Loucy (cell line): ENCODE results near the gene NLRC3.
"Not testable (repeated sequence)": the region's sequence is repeated elsewhere in the genome, so short reads cannot be mapped to it uniquely, and the experiment has no call there.

ENCODE experiments used
- CTCF ChIP-seq: fragments of 200-600 bp; sonication (generic); conservative IDR thresholded peaks from 2 replicates; pipeline ENCODE4 v1.5.1; 2014; ENCODE audit warnings: mild to moderate bottlenecking, antibody characterized with exemption, low read length
- EZH2phosphoT487 ChIP-seq: fragments of 200-600 bp; IDR thresholded peaks from 2 replicates; pipeline ENCODE4 v1.6.1; 2018; ENCODE audit warnings: antibody characterized with exemption, mild to moderate bottlenecking, moderate library complexity, borderline replicate concordance

GRCh38 chr16:3527216-3527829, 49.9 kb downstream of the NLRC3 start:
- TF ChIP-seq CTCF = peak; percentile 46
- TF ChIP-seq EZH2phosphoT487 = not testable (repeated sequence)
